Thymus (tissue), 11 donors: ENCODE results near the gene MRPS26. TPM values are rescaled to one million over a fixed set of nuclear protein-coding genes. Genes with fewer than 3 reads are reported as not detected.

Experiments used
- DNase-seq, 9 donors: peaks; one replicate each; pipeline ENCODE4 v3.0.0-alpha.2; 2013; ENCODE audit warnings: low spot score in 9 of 9, low read depth in 6 of 9, missing footprints in 1 of 9
- H3K27ac ChIP-seq, 2 donors: one replicate each; pipeline ENCODE4 v1.5.1; 2013; ENCODE audit warnings: control low read depth in 1 of 2, low read depth in 1 of 2, low read length in 1 of 2, mild to moderate bottlenecking in 1 of 2, moderate library complexity in 1 of 2
- H3K27me3 ChIP-seq, 2 donors: one replicate each; pipeline ENCODE4 v1.5.1; 2013; ENCODE audit warnings: low read length in 1 of 2; ENCODE audit not compliant: control insufficient read depth in 2 of 2, insufficient read depth in 1 of 2
- H3K36me3 ChIP-seq, 2 donors: one replicate each; pipeline ENCODE4 v1.5.1; 2013; ENCODE audit warnings: low read length in 1 of 2, mild to moderate bottlenecking in 1 of 2, moderate library complexity in 1 of 2; ENCODE audit not compliant: control insufficient read depth in 2 of 2, insufficient read depth in 2 of 2
- H3K4me1 ChIP-seq, 2 donors: one replicate each; pipeline ENCODE4 v1.5.1; 2013; ENCODE audit warnings: low read length in 2 of 2; ENCODE audit not compliant: control insufficient read depth in 2 of 2, insufficient read depth in 2 of 2
- H3K4me3 ChIP-seq, 2 donors: one replicate each; pipeline ENCODE4 v1.5.1; 2013; ENCODE audit warnings: low read length in 2 of 2, control low read depth in 1 of 2, mild to moderate bottlenecking in 1 of 2
- H3K9me3 ChIP-seq, 2 donors: one replicate each; pipeline ENCODE4 v1.5.1; 2013; ENCODE audit warnings: low read length in 1 of 2, mild to moderate bottlenecking in 1 of 2; ENCODE audit not compliant: control insufficient read depth in 2 of 2, insufficient read depth in 1 of 2
- WGBS: extraction: QIAGEN DNeasy Blood & Tissue Kit; methylation state at CpG from one replicate; pipeline ENCODE4 v1.1.7; 2013; 5-methylcytosine and 5-hydroxymethylcytosine counted together
- polyA plus RNA-seq: library from polyadenylated mRNA; stranded (reverse); fragments of 200-250 nt; gene quantifications from one replicate; pipeline ENCODE4 v1.2.3, GENCODE V29; 2013
- total RNA-seq: library from RNA; stranded (reverse); fragments of 120-200 nt; gene quantifications from one replicate; pipeline ENCODE4 v1.2.4, GENCODE V29; 2013
- donor health status: healthy.

MRPS26 gene
- total and polyA plus RNA-seq, 2 donors: 40.5 to 47.5 TPM

DNA sequence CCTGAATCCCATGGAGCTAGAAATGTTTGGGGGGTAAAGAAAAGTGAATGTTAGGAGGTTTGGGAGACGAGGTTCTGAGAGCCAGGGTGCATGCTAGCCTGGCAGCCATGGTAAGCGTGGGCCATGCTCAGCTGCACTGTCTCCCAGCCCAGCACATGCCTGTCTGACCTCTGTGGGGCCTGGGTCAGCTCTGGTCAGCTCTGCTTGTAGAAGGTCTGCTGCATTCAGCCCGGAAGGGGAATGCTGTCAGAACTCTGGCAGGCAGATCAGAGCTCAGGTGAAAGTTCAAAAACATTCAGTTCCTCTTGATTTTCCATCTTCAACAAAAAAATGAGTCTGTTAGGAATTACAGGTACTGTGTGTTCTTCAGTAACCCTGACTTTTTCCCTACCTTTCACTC lies 8.2 kb upstream of the MRPS26 start:
- Histone ChIP-seq H3K4me1 (no peaks in the 10 kb centered on the region), H3K4me3 (no peak overlapping the region), H3K27ac (no peak overlapping the region), H3K9me3 (no peaks in the 10 kb centered on the region), H3K27me3 (no peaks in the 10 kb centered on the region), H3K36me3 (peaks cover 54 to 69% of the 10 kb centered on the region in 2 donors)
- DNase-seq: no peak
- WGBS: 99% methylated on average over 3 of the region's 3 CpGs

DNA sequence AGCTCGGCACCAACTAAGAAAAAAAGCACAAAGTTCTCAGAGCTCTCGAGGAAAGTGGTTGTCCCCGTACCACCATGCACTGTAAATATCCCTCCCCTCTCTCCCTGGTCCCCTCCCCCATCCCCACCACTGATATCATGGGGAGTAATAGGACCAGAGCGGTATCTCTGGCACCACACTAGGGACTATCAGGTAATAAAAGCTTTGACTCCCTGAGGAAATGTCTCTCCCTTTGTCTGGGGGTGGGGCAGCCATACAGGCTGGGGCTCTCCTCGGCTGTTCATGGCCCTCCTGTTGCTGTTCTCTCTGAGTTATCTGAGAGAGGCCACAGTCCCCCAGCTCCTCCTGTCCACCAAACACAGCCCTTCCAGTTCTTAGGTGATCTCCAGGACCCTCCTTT lies 7.4 kb upstream of the MRPS26 start:
- Histone ChIP-seq H3K4me1 (no peaks in the 10 kb centered on the region), H3K36me3 (peaks cover 54 to 69% of the 10 kb centered on the region in 2 donors), H3K4me3 (no peak overlapping the region), H3K27me3 (no peaks in the 10 kb centered on the region), H3K9me3 (no peaks in the 10 kb centered on the region), H3K27ac (no peak overlapping the region)
- no peak for DNase-seq
- WGBS: 99% methylated on average over 5 of the region's 5 CpGs

GRCh38 chr20:3039426-3039825 lies 6.4 kb upstream of the MRPS26 start:
- Histone ChIP-seq H3K27ac (peak overlapping the region in 1 of 2 donors; percentile 11), H3K36me3 (peaks cover 54 to 69% of the 10 kb centered on the region in 2 donors)

GRCh38 chr20:3040086-3040485 lies 5.8 kb upstream of the MRPS26 start:
- WGBS: 98% methylated on average over 8 of the region's 8 CpGs
- no peak overlapping the region for H3K27ac ChIP-seq
- no peak for DNase-seq
- no peaks in the 10 kb centered on the region for H3K27me3 ChIP-seq
- H3K36me3 ChIP-seq: peaks cover 50 to 64% of the 10 kb centered on the region in 2 donors
- H3K4me1 ChIP-seq: peaks cover 2% of the 10 kb centered on the region in 2 donors
- no peak overlapping the region for H3K4me3 ChIP-seq
- no peaks in the 10 kb centered on the region for H3K9me3 ChIP-seq

More at GRCh38 chr20:3039426-3039825, 6.4 kb upstream of the MRPS26 start:
- Histone ChIP-seq H3K4me1 (no peaks in the 10 kb centered on the region), H3K27me3 (no peaks in the 10 kb centered on the region), H3K4me3 (no peak overlapping the region), H3K9me3 (no peaks in the 10 kb centered on the region)
- WGBS: 86% methylated on average over 4 of the region's 4 CpGs
- DNase-seq: no peak

DNA sequence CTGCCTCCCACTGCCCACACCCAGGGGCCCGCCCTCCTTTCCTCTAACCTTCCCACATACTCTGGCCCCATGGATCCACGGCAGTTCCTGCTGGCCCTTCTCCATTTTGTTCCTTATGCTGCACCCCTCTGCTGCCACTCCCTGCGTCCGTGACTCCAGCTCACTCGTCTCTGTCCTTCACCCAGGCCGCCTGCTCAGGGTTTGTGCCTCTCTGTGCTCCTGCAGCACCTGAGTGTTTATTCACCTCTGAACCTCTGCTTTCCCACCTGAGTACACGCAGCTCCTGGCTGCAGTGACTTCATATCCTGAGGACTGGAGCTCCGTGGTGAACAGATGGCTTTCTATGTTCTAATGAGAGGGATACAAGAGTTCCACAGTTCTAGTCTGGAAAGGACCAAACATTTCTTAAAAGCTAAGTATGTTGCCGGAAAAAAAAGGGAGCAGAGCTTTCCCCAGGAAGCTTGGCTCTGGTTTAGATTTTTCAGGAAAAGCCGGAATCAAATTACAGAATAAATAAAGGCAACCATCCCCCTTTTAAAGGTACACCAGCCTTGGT lies 3.9 kb upstream of the MRPS26 start:
- DNase-seq: no peak
- H3K36me3 ChIP-seq: peaks cover 32 to 46% of the 10 kb centered on the region in 2 donors
- H3K27ac ChIP-seq: peak overlapping the region in 1 of 2 donors; percentile 17
- 92% methylated on average over 10 of the region's 10 CpGs for WGBS
- H3K4me1 ChIP-seq: peaks cover 9 to 11% of the 10 kb centered on the region in 2 donors
- H3K4me3 ChIP-seq: no peak overlapping the region
- H3K9me3 ChIP-seq: no peaks in the 10 kb centered on the region
- no peaks in the 10 kb centered on the region for H3K27me3 ChIP-seq

GRCh38 chr20:3042625-3043024 lies 3.2 kb upstream of the MRPS26 start:
- no peak for DNase-seq
- H3K4me1 ChIP-seq: peaks cover 10 to 18% of the 10 kb centered on the region in 2 donors
- no peak overlapping the region for H3K27ac ChIP-seq
- WGBS: 98% methylated on average over 5 of the region's 5 CpGs
- no peak overlapping the region for H3K4me3 ChIP-seq
- no peaks in the 10 kb centered on the region for H3K9me3 ChIP-seq
- H3K36me3 ChIP-seq: peaks cover 29 to 42% of the 10 kb centered on the region in 2 donors
- H3K27me3 ChIP-seq: no peaks in the 10 kb centered on the region

GRCh38 chr20:3043322-3043721 lies 2.5 kb upstream of the MRPS26 start, which contains the start of gene GNRH2:
Gene GNRH2 (plus strand): TSS chr20:3043622. CDS start chr20:3044415, 793 bp downstream.
- H3K4me1 ChIP-seq: peaks cover 10 to 18% of the 10 kb centered on the region in 2 donors
- H3K4me3 ChIP-seq: no peak within 1 kb of the TSS
- WGBS: 97% methylated on average over 3 of the region's 3 CpGs
- no peaks in the 10 kb centered on the region for H3K27me3 ChIP-seq
- peaks cover 31 to 39% of the 10 kb centered on the region in 2 donors for H3K36me3 ChIP-seq
- no peak for DNase-seq
- H3K9me3 ChIP-seq: no peaks in the 10 kb centered on the region
- H3K27ac ChIP-seq: no peak within 1 kb of the TSS

DNA sequence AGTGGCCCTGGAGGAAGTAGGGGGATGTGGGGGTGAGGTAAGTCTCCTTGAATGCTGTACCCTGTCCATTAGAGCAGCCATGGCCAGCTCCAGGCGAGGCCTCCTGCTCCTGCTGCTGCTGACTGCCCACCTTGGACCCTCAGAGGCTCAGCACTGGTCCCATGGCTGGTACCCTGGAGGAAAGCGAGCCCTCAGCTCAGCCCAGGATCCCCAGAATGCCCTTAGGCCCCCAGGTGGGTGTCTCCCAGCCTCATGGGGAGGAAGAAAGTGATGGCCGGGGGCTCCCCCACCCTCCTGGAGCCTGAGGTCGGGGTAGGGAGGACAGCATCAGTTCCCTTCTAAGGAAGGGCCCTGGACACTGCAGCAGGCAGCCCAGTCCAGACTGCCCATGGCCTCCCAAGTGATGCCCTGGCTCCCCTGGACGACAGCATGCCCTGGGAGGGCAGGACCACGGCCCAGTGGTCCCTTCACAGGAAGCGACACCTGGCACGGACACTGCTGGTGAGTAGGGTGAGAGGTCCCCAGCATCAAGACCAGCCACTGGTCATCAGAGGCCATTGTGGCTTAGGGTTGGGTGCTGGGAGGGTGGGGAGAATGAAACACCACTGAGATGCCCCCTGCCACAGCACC lies 1.4 kb upstream of the MRPS26 start:
- no peak overlapping the region for H3K27ac ChIP-seq
- WGBS: 95% methylated on average over 8 of the region's 8 CpGs
- H3K36me3 ChIP-seq: peaks cover 29 to 36% of the 10 kb centered on the region in 2 donors
- H3K4me3 ChIP-seq: no peak overlapping the region
- no peaks in the 10 kb centered on the region for H3K9me3 ChIP-seq
- H3K27me3 ChIP-seq: no peaks in the 10 kb centered on the region
- H3K4me1 ChIP-seq: peaks cover 10 to 18% of the 10 kb centered on the region in 2 donors
- no peak for DNase-seq

GRCh38 chr20:3045042-3045815 lies 623 bp upstream of the MRPS26 start:
- H3K27me3 ChIP-seq: no peaks in the 10 kb centered on the region
- DNase-seq: peak in 3 of 9 donors; percentile 8 to 38 (median 13)
- H3K27ac ChIP-seq: peak overlapping the region; percentile 38 to 55
- peak overlapping the region; percentile 76 to 78 for H3K4me3 ChIP-seq
- H3K9me3 ChIP-seq: no peaks in the 10 kb centered on the region
- H3K4me1 ChIP-seq: peaks cover 10 to 18% of the 10 kb centered on the region in 2 donors
- 3% methylated on average over 24 of the region's 24 CpGs for WGBS
- H3K36me3 ChIP-seq: peaks cover 27 to 36% of the 10 kb centered on the region in 2 donors
